AG04450 (cell line): Measurements from ENCODE around the gene GGA2. TPM values are rescaled to one million over a fixed set of nuclear protein-coding genes. Genes with fewer than 3 reads are reported as not detected.

Source experiments
- CTCF ChIA-PET: fragments of 300-600, 350-600 bp; formaldehyde crosslinking; extraction: SDS; loops from one replicate; lab custom pipeline; 2022; ENCODE audit warnings: antibody characterized with exemption, inconsistent platforms; lab: Charles Lee
- POLR2A ChIA-PET: fragments of 350-600 bp; formaldehyde crosslinking; extraction: SDS; loops from one replicate; lab custom pipeline; 2021; ENCODE audit warnings: antibody characterized with exemption, inconsistent platforms; lab: Yijun Ruan, JAX
- DNase-seq: peaks from one replicate; pipeline ENCODE4 v3.0.0-alpha.2; 2011; ENCODE audit warnings: low read depth, low spot score
- H3K27ac ChIP-seq: one replicate; pipeline ENCODE4 v1.5.1; 2012; ENCODE audit warnings: low read depth, low read length, control low read depth
- H3K27me3 ChIP-seq: one replicate; pipeline ENCODE4 v1.6.0; 2012; ENCODE audit warnings: low read length; ENCODE audit not compliant: control insufficient read depth, insufficient read depth
- H3K4me3 ChIP-seq: 2 replicates; pipeline ENCODE4 v1.5.1; 2011; ENCODE audit warnings: mild to moderate bottlenecking, low read depth, low read length, control low read depth
- H3K9me3 ChIP-seq: 2 replicates; pipeline ENCODE4 v1.5.1; 2012; ENCODE audit warnings: low read length; ENCODE audit not compliant: control insufficient read depth, insufficient read depth
- CTCF ChIP-seq: IDR thresholded peaks from 2 replicates; pipeline ENCODE4 v1.5.1; 2011; ENCODE audit warnings: low read depth, low read length, control low read depth, inconsistent platforms
- polyA plus RNA-seq: library from polyadenylated mRNA; depleted of rRNA; stranded (reverse); fragments of >200 nt; gene quantifications from 2 replicates; pipeline ENCODE4 v1.2.3, GENCODE V29; 2011

The GGA2 gene
- polyA plus RNA-seq, 1 experiment: 42.5 TPM

GRCh38 chr16:23519282-23519681 is 9.0 kb upstream of the GGA2 start:
- no peak for DNase-seq

GRCh38 chr16:23518435-23518891 is 8.2 kb upstream of the GGA2 start:
- Histone ChIP-seq H3K4me3 (no peak overlapping the region), H3K9me3 (no peaks in the 10 kb centered on the region), H3K27ac (no peak overlapping the region), H3K27me3 (no peaks in the 10 kb centered on the region)
- TF ChIP-seq CTCF: no peak
- ChIA-PET CTCF (interaction anchor here (0.6 kb wide), 1 partner anchor 1767 kb away, joined by 3 read pairs; no protein-coding TSS in a partner anchor), POLR2A (no interaction called here)
- DNase-seq: no peak

More at GRCh38 chr16:23519282-23519681, 9.0 kb upstream of the GGA2 start:
- no peak for TF ChIP-seq CTCF
- Histone ChIP-seq H3K27me3 (no peaks in the 10 kb centered on the region), H3K27ac (no peak overlapping the region), H3K9me3 (no peaks in the 10 kb centered on the region), H3K4me3 (no peak overlapping the region)
- POLR2A ChIA-PET: no interaction called here
- CTCF ChIA-PET: no interaction called here

GRCh38 chr16:23516366-23517137 is 6.3 kb upstream of the GGA2 start:
- DNase-seq: no peak
- ChIA-PET POLR2A (no interaction called here), CTCF (no interaction called here)
- Histone ChIP-seq H3K27me3 (no peaks in the 10 kb centered on the region), H3K4me3 (no peak overlapping the region), H3K9me3 (no peaks in the 10 kb centered on the region), H3K27ac (no peak overlapping the region)
- TF ChIP-seq CTCF: no peak

GRCh38 chr16:23515881-23516280 is 5.6 kb upstream of the GGA2 start:
- no peaks in the 10 kb centered on the region for H3K27me3 ChIP-seq
- H3K4me3 ChIP-seq: no peak overlapping the region
- ChIA-PET POLR2A (no interaction called here), CTCF (no interaction called here)
- TF ChIP-seq CTCF: no peak
- no peak overlapping the region for H3K27ac ChIP-seq
- DNase-seq: no peak
- no peaks in the 10 kb centered on the region for H3K9me3 ChIP-seq

- no peak for TF ChIP-seq CTCF
- no peak overlapping the region for H3K27ac ChIP-seq
- H3K4me3 ChIP-seq: no peak overlapping the region
- DNase-seq: no peak
- H3K9me3 ChIP-seq: no peaks in the 10 kb centered on the region
- CTCF ChIA-PET: no interaction called here
- POLR2A ChIA-PET: no interaction called here
- no peaks in the 10 kb centered on the region for H3K27me3 ChIP-seq
Measured at GRCh38 chr16:23514381-23515152, 4.3 kb upstream of the GGA2 start.
